Measurements from ENCODE around the gene COPG1.

COPG1 gene

GRCh38 chr3:129282727-129283327 lies 33.4 kb downstream of the COPG1 start:
- DNase-seq: no peak

GRCh38 chr3:129286081-129286480 lies 36.7 kb downstream of the COPG1 start:
- DNase-seq: no peak

DNA sequence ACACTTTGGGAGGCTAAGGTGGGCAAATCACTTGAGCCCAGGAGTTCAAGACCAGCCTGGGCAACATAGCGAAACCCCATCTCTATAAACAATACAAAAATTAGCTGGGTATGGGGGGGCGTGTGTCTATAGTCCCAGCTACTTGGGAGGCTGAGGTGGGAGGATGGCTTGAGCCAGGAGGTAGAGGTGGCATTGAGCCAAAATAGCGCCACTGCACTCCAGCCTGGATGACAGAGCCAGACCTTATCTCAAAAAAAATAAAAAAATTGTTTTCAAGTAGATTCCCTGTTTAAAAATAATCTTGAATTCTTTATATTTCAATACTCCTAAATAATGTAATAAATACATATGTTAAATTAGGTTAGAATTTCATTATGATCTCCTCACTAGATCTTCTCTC lies 39.0 kb downstream of the COPG1 start:
- DNase-seq: no peak

- DNase-seq: no peak
Observed at GRCh38 chr3:129289201-129289921, 40.0 kb downstream of the COPG1 start.

DNA sequence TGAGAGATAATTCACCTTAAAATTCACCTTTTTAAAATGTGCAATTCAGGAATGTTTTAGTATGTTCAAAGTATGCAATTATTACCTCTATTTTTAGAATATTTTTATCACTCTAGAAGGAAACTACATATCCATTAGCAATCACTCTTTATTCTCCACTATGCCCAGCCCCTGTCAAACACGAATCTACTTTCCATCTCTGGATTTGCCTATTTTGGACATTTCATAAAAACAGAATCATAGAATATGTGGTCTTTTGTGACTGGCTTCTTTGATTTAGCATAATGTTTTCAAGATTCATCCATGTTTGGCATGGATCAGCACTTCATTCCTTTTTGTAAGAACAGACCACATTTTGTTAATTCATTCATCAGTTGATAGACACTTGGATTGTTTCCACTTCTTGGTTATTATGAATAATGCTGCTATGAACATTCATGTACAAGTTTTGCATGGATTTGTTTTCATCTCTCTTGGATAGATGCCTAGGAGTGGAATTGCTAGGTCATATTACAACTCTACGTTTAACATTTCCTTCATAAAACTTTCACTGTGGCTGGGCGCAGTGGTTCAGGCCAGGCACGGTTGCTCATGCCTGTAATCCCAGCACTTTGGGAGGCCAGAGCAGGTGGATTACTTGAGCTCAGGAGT lies 42.0 kb downstream of the COPG1 start:
- DNase-seq: no peak

DNA sequence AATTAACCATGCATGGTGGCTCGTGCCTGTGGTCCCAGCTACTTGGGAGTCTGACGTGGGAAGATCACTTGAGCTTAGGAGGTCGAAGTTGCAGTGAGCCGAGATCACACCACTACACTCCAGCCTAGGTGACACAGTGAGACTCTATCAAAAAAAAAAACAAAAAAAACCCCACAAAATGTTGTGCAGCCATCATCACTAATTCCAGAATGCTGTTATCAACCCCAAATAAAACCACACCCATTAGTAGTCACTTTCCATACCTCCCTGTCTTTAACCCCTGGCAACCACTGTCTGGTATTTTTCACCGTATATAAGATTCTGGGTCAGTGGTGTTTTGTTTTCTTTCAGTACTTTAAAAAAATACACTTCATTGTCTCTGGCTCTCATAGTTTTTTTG lies 45.9 kb downstream of the COPG1 start:
- DNase-seq: no peak

GRCh38 chr3:129304146-129304961 lies 54.9 kb downstream of the COPG1 start:
- DNase-seq: no peak

GRCh38 chr3:129304962-129305222 lies 55.5 kb downstream of the COPG1 start:
- DNase-seq: no peak

- peak in 1 of 2 experiments; percentile 27 for DNase-seq
Observed at GRCh38 chr3:129305592-129306091, 56.2 kb downstream of the COPG1 start.

DNA sequence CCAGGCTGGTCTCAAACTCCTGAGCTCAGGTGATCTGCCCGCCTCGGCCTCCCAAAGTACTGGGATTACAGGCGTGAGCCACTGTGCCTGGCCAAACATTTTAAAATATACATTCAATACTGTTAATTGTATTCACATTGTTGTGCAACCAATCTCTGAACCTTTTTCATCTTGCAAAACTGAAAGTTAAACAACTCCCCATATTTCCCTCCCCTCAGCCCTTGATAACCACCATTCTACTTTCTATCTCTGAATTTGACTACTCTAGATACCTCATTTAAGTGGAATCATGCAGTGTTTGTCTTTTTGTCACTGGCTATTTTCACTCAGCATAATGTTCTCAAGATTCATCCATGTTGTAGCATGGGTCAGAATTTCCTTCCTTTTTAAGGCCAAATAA lies 59.2 kb downstream of the COPG1 start:
- no peak for DNase-seq

DNA sequence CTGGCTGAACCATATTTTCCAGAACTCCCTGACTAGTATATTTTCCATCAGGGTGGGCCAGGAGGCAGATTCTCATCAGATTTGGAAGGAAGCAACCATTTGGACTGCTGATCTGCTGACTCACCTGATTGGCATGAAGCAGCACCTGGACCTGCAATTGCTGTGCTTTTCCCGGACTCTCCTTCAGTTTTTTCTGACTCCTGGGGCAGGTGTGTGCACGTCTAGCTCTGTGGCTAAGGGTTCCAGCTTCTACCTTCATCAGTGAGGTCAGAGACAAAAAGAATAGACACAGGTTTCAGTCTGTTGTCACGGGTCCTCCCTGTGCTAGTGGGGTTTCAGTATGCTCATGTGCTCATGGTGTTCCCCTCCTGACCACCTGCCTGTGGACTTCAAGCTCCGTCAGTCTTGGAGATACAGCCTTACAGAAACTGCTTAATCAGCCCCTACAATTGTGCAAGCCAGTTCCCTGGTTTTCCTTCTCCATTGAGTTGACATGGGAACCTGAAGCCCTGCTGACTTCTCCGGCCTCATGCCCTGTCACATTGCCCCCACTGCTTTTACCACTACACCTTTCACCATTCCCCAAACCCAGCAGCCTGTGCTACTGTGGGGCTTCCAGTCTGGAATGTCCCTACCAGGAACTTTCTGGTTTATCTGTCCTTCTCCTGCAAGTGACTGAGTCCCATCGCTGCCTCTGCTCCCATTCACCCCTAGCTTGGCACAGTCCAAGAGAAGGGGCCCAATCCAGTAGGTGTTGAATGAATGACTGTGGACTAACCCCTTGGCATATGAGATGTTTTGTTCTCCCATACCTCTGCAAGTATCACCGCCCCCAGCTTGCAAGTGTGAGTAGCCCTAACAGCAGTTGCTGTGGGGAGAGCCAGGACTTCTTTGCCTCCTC lies 61.0 kb downstream of the COPG1 start:
- DNase-seq: no peak

GRCh38 chr3:129311054-129311902 lies 61.9 kb downstream of the COPG1 start:
- no peak for DNase-seq

DNA sequence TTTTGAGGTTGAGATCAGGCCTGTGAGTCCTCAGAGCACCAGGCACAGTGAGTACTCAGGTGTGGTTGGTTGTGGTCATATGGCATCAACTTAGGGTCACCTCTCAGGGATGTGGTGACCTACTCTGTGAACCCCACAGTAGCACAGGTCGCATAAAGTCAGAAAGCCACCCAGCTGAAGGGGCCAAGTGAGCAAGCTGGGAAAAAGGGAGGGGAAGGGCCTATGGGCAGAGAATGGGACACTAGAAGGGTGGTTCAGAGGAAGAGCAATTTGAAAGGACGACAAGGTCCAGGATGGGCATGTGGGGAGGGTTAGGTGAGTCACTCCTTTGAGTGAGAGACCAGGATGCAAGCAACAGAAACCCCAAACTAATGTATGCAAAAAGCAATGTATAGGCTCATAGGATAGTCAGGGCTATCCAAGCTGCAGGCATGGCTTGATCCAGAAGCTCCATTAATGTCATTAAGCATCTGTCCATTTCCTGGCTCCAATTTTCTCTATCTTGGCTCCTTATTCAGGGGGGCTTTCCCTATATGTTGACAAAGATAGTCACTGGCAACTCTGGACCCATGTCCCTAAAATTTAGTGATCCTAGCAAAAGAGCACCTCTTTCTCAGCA lies 62.7 kb downstream of the COPG1 start:
- DNase-seq: no peak

GRCh38 chr3:129312671-129313414 lies 63.4 kb downstream of the COPG1 start:
- DNase-seq: no peak

DNA sequence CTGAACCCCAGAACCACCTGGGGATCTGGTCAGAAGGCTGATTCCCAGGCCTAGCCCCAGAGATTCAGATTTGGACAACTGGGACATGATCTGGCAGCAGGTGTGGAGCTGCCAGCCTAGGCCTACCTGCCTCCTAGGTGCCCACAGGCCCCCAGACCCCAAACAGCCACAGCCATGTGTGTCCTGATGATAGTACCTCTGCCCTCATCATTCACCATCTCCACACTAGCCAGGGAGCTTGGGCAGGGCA lies 63.9 kb downstream of the COPG1 start:
- no peak for DNase-seq

GRCh38 chr3:129313665-129314385 lies 64.4 kb downstream of the COPG1 start:
- peak in 1 of 2 experiments; percentile 37 for DNase-seq

DNA sequence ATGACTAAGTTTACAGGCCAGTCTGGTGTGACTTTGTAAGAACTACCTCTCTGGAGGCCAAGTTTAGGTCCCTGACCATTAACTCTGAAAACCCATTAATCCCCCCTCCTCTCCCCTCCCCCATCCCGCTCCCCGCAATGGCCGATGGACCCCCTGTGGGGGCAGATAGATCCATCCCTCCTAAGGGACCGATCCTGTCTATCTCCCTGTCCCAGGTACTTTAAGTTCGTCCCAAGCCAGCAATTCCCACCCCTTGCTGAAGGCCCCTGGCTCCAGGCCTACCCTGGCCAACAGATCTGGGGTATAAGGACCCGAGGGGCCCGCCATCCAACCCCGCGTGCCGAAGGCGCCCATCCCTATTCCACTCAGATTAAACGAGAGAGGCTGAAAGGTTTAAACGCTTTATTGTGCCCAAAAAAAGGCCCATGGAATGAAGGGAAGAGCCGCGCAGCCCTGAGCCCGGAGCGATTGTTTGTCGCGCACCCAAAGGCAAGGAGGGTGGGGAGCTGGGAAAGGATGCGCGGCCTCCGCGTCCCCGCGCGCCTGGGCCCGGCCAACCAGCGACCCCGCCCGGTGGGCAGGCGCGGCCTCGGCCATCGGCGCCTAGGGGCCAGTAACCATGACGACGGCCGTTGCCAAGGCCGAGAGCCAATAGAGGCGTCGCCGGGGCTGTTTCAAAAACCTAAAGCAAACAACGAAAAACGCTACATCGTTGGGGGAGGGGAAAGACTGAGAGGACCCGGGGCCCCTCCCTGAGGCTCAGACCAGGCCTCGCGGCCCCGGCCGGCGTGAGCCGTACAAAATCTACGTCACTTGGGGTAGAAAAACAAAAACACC lies 65.2 kb downstream of the COPG1 start:
- DNase-seq: peak; percentile 99

GRCh38 chr3:129315223-129315997 lies 66.0 kb downstream of the COPG1 start:
- DNase-seq: peak in 1 of 2 experiments; percentile 58
